Fibroblast of skin of abdomen (primary cell): ENCODE results near the gene LCN2.

Experiments used
- DNase-seq: peaks from one replicate; pipeline ENCODE4 v3.0.0-alpha.2; 2013

LCN2 gene

DNA sequence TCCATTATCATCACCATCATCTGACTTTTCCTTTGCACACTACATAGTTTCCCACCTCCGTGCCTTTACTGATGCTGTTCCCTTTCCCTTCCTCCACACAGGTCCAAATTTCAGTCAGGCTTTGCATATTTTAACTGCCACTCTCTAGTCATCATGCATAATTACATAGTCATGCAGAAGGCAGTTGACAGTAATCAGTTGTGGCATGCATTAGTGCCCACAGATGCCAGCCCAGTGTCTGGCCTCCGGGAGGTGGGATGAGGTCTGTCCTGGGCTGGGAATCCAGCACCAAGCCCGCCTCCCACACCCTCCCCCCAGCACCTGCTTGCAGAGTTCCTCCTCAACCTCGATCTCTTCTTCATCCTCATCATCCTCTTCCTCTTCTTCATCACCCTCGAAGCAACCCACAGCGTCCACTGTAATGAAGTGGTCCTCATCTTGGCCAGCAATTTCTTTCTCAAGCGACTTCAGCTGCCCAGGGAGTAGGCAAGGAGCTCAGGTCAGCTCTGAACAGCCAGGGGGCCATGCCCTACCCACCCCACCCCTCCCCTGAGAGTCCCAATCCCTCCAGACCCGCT, 19.6 kb downstream of the LCN2 start:
- no peak for DNase-seq

- no peak for DNase-seq
These were observed 20.2 kb downstream of the LCN2 start for GRCh38 chr9:128169492-128169891.

DNA sequence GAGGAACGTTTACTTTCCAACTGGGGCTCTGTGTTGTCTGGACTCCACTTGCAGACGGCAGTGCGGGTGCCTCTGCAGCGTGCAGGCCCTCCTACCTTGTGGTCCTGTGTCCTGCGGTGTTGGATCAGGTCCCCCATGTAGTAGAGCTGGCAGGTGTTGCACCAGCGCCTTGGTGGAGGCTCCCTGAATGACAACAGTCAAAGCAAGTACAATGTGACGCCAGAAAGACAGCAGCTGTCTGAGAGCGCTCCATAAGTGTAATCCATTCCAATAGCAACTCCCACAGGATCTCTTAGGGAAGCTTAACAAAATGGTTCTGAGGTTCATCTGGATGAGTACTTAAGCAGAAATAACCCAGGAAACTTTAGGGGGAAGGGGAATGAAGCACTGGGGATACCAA, 20.7 kb downstream of the LCN2 start:
- DNase-seq: no peak

GRCh38 chr9:128174062-128174461, 24.8 kb downstream of the LCN2 start:
- DNase-seq: no peak

GRCh38 chr9:128175102-128175563, 25.9 kb downstream of the LCN2 start:
- DNase-seq: peak; percentile 20

GRCh38 chr9:128175726-128176125, 26.5 kb downstream of the LCN2 start:
- DNase-seq: no peak

DNA sequence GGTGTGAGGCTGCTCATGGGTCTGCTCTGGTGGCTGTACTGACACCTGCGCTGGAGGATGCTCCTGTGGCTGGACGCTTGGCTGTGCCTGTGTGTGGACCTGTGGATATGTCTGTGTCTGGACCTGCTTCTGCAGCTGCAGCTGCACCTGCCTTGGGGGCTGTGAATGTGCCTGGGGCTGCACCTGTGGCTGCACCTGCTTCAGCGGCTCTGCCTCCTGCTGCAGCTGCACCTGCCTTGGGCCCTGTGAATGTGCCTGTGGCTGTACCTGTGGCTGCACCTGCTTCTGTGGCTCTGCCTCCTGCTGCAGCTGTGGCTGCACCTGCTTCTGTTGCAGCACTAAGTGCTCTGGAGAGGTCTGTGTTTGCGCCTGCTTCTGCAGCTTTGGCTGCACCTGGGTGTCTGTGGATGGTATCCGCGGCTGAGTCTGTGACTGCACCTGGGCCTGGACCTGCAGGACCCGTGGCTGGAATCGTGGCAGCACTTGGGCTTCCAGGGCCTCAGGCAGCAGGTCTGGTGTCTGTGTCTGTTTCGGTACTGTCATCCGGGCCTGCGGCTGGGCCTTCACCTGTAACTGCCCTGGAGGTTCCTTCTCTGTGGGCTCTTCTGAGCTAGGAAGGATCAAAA, 29.7 kb downstream of the LCN2 start:
- DNase-seq: no peak

- no peak for DNase-seq
These were observed 30.7 kb downstream of the LCN2 start for GRCh38 chr9:128180001-128180400.

- no peak for DNase-seq
These were observed 31.2 kb downstream of the LCN2 start for GRCh38 chr9:128180447-128180846.

GRCh38 chr9:128181480-128181879, 32.2 kb downstream of the LCN2 start:
- peak; percentile 34 for DNase-seq

DNA sequence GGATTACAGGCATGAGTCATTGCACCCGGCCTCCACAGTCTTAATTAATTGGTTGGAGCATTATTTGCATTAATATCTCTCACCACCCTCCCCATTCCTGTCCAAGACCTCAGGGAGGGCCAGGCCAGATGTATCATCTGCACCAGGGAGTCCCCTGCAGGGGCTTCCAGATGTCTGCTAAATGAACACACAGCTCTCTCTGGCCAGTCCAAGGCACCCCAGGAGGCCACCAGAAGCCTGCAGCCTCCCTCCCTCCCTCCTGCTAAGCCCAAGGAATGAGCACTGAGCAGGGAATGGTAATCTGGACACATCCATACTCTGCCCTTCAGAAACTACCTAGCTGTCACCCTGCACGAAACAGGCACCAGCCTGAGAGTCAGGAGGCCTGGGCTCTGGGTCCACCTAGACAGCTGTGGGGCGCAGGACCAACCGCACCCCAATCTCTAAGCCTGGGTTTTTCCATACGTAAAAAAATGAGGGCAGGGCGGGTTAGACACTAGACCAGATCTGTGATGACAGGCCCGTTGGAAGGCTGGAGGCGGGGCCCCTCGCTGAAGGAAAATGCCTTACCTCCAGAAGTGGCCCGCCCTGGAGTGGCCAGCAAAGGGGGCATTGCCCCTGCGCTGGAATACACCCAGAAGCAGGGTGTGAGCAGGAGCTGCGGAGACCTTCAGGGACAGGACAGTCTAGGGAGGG, 33.8 kb downstream of the LCN2 start:
- no peak for DNase-seq

- no peak for DNase-seq
These were observed 37.0 kb downstream of the LCN2 start for GRCh38 chr9:128185979-128186965.

DNA sequence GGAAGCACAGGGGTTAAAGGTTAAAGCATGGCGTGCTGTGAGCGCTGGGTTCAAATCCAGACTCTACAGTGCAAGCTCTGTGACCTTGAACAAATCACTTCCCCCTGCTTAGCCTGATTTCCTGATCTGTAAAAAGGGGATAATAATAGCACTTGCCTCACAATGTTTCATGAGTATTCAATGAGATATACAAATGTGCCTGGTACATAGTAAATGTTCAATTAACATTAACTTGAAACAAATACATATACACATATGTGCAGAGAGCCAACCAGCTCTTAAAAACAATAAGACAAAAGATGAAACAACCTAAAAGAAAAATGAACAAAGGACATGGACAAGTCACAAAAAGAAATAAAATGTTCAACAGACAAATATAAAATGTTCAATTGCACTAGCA, 38.1 kb downstream of the LCN2 start:
- no peak for DNase-seq

DNA sequence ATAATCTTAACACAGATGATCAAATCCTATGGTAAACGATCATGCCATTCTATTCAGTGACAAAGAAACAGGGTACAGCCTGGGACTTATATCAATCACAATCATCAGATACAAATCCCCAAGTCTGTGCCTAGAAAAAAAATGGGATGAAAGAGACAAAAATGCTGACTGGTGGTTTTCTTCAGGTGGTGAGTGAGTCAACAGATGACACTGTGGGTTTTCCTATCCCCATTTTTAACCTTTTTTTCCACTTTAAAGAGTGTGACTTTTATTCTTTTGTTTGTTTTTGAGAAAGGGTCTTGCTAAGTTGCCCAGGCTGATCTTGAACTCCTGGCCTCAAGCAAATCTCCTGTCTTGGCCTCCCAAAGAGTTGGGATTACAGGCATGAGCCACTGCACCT, 39.0 kb downstream of the LCN2 start:
- DNase-seq: no peak

GRCh38 chr9:128190013-128190412, 40.8 kb downstream of the LCN2 start:
- DNase-seq: no peak

DNA sequence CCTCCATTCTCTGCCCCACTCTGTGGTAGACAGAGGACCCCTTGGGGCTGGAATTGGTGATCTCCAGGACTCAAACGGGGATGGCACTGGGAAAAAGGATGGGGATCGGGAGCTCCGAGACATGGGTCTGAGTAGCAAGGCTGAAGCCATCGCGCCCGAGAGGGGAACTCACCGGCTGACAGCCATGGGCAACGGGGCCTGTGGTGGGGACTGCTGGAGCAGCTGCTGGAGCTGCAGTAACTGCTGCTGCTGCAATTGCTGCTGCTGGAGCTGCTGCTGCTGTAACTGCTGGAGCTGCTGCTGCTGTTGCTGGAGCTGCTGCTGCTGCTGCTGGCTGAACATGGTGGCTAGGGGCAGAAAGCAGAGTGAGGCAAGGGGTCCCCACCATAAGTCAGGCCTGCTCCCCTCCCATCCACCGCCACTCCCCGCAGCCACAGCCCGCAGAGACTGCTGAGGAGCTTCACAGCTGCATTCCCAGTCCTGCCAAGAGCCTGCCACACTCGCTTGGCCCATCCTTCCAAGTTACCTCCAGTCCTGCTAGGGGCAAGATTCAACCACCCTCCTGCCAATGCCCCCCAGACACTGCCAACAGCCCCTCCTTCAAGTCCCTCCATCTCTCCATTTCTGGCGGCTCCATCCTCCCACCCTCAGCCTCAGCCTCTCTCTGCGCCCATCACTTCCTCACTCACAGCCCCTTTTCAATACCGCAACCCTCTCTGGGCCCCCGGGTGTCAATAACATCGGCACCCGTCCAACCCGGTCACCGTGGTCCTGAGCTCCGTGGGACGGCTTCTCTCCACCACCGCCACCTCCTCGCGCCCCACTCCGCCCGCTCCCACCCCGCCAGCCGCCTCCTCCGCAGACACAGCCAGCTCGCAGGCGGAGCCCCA, 41.5 kb downstream of the LCN2 start:
- no peak for DNase-seq

- DNase-seq: peak; percentile 77
These were observed 42.3 kb downstream of the LCN2 start, which contains the start of gene CIZ1 for GRCh38 chr9:128191406-128192046. TSS of gene CIZ1 (minus strand) at chr9:128191572. CDS start at chr9:128190857, 715 bp downstream.

DNA sequence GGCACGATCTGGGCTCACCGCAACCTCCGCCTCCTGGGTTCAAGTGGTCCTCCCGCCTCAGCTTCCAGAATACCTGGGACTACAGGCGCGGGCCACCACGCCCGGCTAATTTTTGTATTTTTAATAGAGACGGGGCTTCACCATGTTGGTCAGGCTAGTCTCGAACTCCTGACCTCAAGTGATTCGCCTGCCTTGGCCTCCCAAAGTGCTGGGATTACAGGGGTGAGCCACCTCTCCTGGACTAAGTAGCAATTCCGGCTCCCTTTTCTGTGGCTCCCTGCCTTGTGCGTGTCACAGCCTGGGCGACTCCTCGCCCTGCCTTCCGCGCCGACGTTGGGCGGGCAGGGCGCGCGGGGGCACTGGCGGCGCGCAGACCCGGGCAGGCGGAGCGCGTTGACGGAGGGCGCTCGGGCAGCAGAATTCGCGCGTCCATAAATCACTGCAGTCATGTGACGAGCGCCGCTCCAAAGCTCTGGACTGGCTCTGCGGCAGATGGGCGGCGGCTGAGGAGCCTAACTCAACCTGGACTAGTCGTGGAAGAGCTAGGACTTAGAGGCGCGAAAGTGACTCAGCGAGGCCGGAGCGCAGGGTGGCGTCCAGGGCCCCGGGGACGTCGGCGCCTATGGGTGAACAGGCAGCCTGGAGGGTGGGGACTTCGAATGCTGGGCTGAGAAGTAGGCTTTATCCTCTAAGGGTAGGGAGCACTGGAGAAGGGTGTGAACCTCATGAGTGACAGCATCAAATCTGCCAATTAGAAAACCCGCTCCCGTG, 43.5 kb downstream of the LCN2 start:
- DNase-seq: peak; percentile 91

- DNase-seq: no peak
These were observed 44.3 kb downstream of the LCN2 start for GRCh38 chr9:128193469-128194096.
